NCI-H446 treated with DMSO at 0.1 percent for 48 hours (cell line): ENCODE results near the gene C1orf226.
"Not testable (repeated sequence)": the region's sequence is repeated elsewhere in the genome, so short reads cannot be mapped to it uniquely, and the experiment has no call there.

Experiments
- DNase-seq: peaks from one replicate; lab custom pipeline; 2025; lab: John Stamatoyannopoulos, UW

Gene C1orf226, protein sequence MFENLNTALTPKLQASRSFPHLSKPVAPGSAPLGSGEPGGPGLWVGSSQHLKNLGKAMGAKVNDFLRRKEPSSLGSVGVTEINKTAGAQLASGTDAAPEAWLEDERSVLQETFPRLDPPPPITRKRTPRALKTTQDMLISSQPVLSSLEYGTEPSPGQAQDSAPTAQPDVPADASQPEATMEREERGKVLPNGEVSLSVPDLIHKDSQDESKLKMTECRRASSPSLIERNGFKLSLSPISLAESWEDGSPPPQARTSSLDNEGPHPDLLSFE

DNA sequence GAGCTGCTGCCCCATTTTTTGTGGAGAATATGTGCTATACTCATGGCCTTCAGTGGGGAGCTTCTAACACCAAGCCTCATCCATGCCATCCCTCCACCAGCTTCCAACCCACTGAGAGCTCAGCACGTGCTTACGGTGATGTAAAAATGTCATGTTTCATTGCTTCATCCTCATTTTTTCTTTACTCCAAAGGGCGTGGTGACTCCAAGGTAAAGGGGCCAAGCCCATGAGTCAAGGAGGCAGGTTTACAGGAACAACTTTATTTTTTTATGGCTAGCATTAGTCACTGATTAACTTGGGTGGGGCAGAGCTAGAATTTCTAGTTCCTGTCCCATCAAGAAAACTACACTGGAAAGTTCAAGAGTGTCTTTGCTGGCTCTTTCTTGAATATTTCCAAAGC is at the start of gene C1orf226:
C1orf226 (plus strand) TSS at position 346 of the 400 bp plus-strand sequence. CDS start 174 bp downstream, outside the sequence.
- DNase-seq = no peak

DNA sequence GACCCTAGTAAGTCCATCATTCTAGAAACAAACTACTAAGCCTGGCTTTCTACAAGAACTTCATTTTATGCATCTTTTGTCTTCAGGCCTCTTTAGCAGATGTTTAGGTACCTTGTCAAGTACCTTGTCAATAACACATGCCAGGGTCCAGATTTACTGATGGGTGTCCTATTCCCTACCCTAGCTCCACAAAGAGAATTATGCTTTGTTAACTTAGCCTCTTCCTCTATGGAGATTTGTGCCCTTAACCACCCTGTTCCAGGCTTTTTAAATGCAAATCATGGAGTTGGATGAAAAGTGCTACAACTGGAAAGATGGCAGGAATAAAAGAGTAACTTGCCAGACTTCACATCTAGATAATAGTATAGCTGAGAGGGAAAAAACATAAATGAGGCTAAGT is 47.5 kb upstream of the C1orf226 start:
- DNase-seq = no peak

DNA sequence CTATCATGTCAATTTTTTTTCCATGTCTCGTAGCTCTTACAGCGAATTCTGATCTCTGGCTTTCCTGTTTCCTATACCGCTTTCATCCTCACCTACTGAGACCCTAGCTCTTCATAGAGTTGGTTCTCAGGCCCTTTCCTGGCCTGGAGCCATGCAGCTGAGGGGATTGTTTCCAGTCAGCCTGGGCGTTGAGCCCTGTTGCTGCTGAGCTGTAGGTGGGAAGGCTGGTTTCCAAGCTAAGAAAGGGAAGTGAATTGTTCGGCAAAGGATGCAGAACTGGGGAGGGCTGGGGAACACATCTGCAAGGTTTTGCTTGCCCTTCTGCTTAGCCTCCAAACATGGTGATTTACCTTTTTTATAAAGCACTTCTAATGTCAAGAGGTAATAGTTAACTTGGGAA is 46.4 kb upstream of the C1orf226 start:
- DNase-seq = no peak

GRCh38 chr1:162336621-162337285 is 44.8 kb upstream of the C1orf226 start:
- no peak for DNase-seq

GRCh38 chr1:162342452-162342983 is 39.0 kb upstream of the C1orf226 start:
- DNase-seq = no peak

- no peak for DNase-seq
Measured at GRCh38 chr1:162343470-162343869, 38.1 kb upstream of the C1orf226 start.

DNA sequence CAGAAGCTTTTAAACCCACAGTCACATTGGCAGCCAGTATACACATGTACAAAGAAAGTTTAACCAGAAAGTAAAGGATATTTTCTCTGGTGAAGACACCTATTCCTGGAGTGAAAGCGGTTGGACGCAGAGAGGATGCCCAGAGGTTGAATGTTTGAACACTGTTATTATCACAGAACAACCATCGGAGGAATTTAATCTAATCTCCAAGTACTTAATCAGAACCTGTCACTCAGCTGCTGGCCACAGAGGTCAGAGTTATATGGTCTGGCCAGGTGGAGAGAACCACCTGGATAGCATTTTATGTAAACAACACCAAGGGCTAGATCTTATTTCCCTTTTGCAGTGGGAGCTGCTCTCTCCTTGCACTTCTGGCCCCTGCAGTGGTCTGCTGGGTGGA is 34.2 kb upstream of the C1orf226 start:
- DNase-seq = no peak

- DNase-seq = no peak
Measured at GRCh38 chr1:162349635-162350330, 31.7 kb upstream of the C1orf226 start.

DNA sequence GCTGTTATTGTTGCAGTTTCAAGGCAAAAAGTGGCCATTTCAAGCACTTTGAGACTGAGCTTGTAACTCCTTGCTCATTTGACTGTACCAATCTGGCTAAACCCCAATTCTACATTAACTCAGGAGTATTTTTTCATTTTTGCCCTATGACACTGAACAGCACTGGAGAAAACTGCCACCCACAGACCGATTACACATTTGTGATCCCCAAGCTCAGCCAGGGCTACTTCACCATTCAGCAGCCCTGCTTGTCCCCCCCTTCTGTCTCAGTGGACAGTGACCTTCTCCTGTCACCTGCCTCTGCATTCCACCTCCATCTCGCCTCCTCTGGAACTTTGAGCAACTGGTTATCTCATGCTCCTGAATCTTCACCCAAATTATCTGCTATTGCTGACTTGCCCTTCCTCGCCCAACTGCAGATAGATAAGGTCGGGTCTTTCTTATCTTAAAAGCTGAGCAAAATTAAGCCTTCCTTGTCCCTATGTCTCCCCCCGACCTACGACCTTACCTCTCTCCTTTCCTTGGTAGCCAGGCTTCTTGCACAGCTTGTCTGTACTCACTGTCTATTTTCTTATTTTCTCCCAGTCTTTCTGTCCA is 30.2 kb upstream of the C1orf226 start:
- no peak for DNase-seq

- DNase-seq = not testable (repeated sequence)
Measured at GRCh38 chr1:162351874-162352273, 29.7 kb upstream of the C1orf226 start.

GRCh38 chr1:162353078-162353477 is 28.4 kb upstream of the C1orf226 start:
- DNase-seq = no peak

- no peak for DNase-seq
Measured at GRCh38 chr1:162353702-162354101, 27.8 kb upstream of the C1orf226 start.

- DNase-seq = no peak
Measured at GRCh38 chr1:162357681-162358266, 23.8 kb upstream of the C1orf226 start.

GRCh38 chr1:162358928-162359327 is 22.6 kb upstream of the C1orf226 start:
- DNase-seq = no peak

DNA sequence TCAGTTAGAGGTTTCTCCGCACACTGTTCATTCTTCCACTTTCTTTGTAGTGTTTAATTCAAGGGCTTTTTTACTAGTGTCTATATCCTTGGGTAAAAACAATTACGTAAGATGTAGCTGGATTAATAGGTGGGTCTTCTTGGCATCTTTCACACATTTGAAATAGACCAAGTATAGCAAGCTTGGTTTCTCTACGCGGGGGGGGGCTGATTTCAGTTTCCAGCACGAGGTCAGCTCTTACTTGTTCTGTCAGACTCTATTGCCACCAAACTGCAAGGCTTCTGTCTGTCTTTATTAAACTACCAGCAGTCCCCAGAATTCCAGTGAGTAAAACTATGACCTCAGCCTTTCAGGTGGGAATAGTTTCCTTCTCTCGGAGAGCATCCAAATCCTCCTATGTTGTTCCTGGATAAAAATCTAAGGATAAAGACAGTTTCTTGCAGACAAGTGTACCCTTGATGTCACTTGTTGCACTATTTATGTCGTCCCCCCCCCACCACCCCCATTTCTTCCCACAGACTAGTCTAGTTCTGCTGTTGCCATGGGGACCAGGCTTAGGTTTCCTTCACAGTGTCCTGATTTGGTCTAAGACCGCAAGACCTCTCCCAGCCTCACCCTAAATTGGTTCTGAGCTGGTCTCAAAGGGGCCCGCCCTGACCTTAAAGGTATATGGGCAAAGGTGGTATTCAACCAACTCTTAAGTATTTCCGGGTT is 21.8 kb upstream of the C1orf226 start:
- DNase-seq = no peak

DNA sequence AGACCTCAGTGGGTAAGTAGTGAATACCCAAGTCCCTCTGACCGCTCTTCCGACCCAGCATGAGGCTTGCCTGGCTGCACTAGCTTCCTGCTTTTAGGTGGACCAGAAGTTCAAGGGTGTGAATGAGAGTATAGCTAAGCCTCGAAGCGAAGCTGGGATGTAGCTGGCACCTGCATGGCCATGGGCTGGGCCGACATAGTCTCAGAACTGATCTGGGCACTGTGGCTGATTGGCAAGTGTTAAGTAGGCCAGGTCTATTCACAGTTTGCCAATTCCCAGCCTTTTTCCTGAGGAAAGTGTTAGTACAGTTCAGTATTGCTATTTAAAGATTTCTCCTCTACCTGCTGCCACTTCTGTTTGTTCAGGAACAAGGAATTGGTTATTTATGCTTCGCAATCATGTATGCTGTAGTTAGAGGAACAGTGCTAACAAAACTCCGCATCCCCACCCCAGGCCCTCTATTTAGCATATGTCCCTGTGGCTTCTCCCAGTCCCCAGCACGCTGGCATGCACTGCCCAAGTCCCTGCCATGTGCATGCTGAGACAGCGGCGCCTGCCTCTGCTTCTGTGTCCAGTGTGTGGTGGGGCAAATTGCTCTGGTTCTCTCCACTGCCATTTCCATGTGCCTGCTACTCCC is 21.2 kb upstream of the C1orf226 start:
- no peak for DNase-seq

DNA sequence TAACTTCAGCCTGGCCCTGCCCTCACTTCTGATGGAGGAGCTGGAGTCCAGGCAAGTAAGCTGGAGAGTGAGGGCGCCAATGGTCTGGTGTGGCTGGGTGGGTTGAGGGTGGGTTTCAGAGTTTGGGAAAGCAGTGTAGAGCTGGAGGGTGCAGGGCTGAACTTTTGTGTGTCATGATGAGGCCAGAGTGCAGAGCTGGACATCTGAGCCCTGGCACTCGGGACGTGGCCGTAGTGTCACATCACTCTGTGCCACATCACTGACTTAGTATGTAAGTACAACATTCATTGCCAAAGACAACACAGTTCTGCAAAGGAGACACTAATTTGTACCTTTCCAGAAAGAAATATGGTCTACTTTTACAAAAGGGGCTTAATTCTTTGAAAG is 20.7 kb upstream of the C1orf226 start:
- DNase-seq = no peak

- DNase-seq = no peak
Measured at GRCh38 chr1:162361349-162361748, 20.2 kb upstream of the C1orf226 start.

GRCh38 chr1:162363823-162364222 is 17.7 kb upstream of the C1orf226 start:
- no peak for DNase-seq

GRCh38 chr1:162364498-162364897 is 17.0 kb upstream of the C1orf226 start:
- no peak for DNase-seq
